ENCODE measurements around the gene CTNNBIP1. TPM values are rescaled to one million over a fixed set of nuclear protein-coding genes. Genes with fewer than 3 reads are reported as not detected.
A peak's percentile ranks its signal among the peaks of the same experiment; 100 is the strongest.

The CTNNBIP1 gene
- total RNA-seq, 1 experiment from 2014 or later: 44.4 TPM

- WGBS (ENCODE audit: extremely low coverage, insufficient read length, low lambda C conversion rate): no CpG with 5 or more reads among the region's 10 CpGs
- Histone ChIP-seq H3K14ac (ENCODE audit: insufficient read depth, low read length) (no peak overlapping the region), H3K23me2 (ENCODE audit: insufficient read length, low read depth, low read length, poor library complexity, severe bottlenecking) (no peaks in the 10 kb centered on the region), H3K4me1 (ENCODE audit: insufficient read depth, low read length) (peaks cover 4% of the 10 kb centered on the region), H2BK120ac (ENCODE audit: low read depth, low read length, poor library complexity, severe bottlenecking) (no peak overlapping the region), H3K9ac (ENCODE audit: extremely low read depth, insufficient read length, low read length) (no peak overlapping the region), H3K23ac (ENCODE audit: insufficient read length, low read depth, low read length) (no peak overlapping the region), H4K5ac (ENCODE audit: insufficient read length, low read depth, low read length) (no peak overlapping the region), H3K4ac (ENCODE audit: low read depth, low read length) (no peak overlapping the region), H3K18ac (ENCODE audit: insufficient read length, low read depth, low read length) (no peak overlapping the region), H3K4me2 (ENCODE audit: insufficient read depth, insufficient read length, low read length) (no peak overlapping the region), H3K9me3 (ENCODE audit: control insufficient read depth, low read depth, low read length) (no peaks in the 10 kb centered on the region), H3K27me3 (ENCODE audit: insufficient read depth, low read length) (no peaks in the 10 kb centered on the region), H4K20me1 (ENCODE audit: control insufficient read depth, insufficient read depth, insufficient read length) (no peaks in the 10 kb centered on the region), H4K91ac (ENCODE audit: insufficient read length, low read depth, low read length) (no peak overlapping the region), H4K8ac (replicated peaks; ENCODE audit: insufficient read length, low read depth, low read length) (no peak overlapping the region), H2BK15ac (ENCODE audit: low read depth, low read length) (no peak overlapping the region), H3K79me1 (ENCODE audit: insufficient read depth, low read depth, low read length, poor library complexity, severe bottlenecking) (no peaks in the 10 kb centered on the region), H2AK5ac (ENCODE audit: insufficient read length, low read length) (no peak overlapping the region), H2BK5ac (ENCODE audit: insufficient read length, low read length) (no peak overlapping the region), H3K56ac (ENCODE audit: insufficient read length, low read depth, low read length) (no peak overlapping the region), H2AFZ (ENCODE audit: low read length) (no peak overlapping the region), H3T11ph (ENCODE audit: low read length) (no peak overlapping the region), H2BK20ac (ENCODE audit: low read depth, low read length, poor library complexity, severe bottlenecking) (no peak overlapping the region), H3K27ac (ENCODE audit: insufficient read length, low read depth, low read length) (no peak overlapping the region), H2BK12ac (ENCODE audit: insufficient read length, low read depth, low read length) (no peak overlapping the region), H3K79me2 (ENCODE audit: insufficient read depth, low read length) (no peaks in the 10 kb centered on the region)
- Mint-ChIP-seq H3K36me3 (ENCODE audit: insufficient read depth in 1 of 3, low read depth in 3 of 3) (peaks cover 3 to 7% (median 3%) of the 10 kb centered on the region in 3 experiments; a peak in 6 of 7 replicates), H3K27ac (peak overlapping the region in 2 of 3 experiments; percentile 55 to 69; a peak in 2 of 7 replicates), H3K4me3 (no peak overlapping the region; a peak in 1 of 5 replicates), H3K27me3 (ENCODE audit: low read depth) (no peaks in the 10 kb centered on the region), H3K4me1 (peaks cover 18 to 24% of the 10 kb centered on the region in 2 experiments), H3K9me3 (no peaks in the 10 kb centered on the region)
- no peak for DNase-seq
- no peak for TF ChIP-seq CTCF (conservative IDR thresholded peaks at IDR 0.05)
These were observed 46.7 kb downstream of the CTNNBIP1 start for GRCh38 chr1:9863371-9863770.
